IMR-90 (cell line): ENCODE results near the gene SCN8A. TPM values are rescaled to one million over a fixed set of nuclear protein-coding genes. Genes with fewer than 3 reads are reported as not detected.

Source experiments
- ATAC-seq: fragments of 200-7000 bp; cut with Tn5 transposase; 2 replicates; pipeline ENCODE4 v1.9.1; 2020; ENCODE audit warnings: low read depth, mild to moderate bottlenecking, moderate library complexity
- BruUV-seq: library from RNA; stranded (reverse); fragments of 400-500 nt; replicated peaks from 2 replicates; lab custom pipeline; 2021; lab: Mats Ljungman, UMichigan
- CTCF ChIA-PET: fragments of 300-600 bp; formaldehyde crosslinking; extraction: SDS; loops from one replicate; lab custom pipeline; 2021; ENCODE audit warnings: antibody characterized with exemption; lab: Yijun Ruan, JAX
- POLR2A ChIA-PET: fragments of 300-600 bp; sonication (Branson Sonifier 250); formaldehyde crosslinking; loops from one replicate; lab custom pipeline; 2022; ENCODE audit warnings: antibody characterized with exemption; ENCODE audit not compliant: unreplicated experiment; lab: Charles Lee
- DNase-seq: peaks from one replicate; pipeline ENCODE4 v3.0.0; 2013
- H2AFZ ChIP-seq: replicated peaks from 2 replicates; pipeline ENCODE3; 2013; ENCODE audit warnings: low read length, mild to moderate bottlenecking; ENCODE audit not compliant: poor library complexity
- H2AK5ac ChIP-seq: 2 replicates; pipeline ENCODE4 v1.6.1; 2013; ENCODE audit warnings: low read depth, low read length, inconsistent platforms
- H2AK9ac ChIP-seq: replicated peaks from 2 replicates; pipeline ENCODE3; 2013; ENCODE audit warnings: mild to moderate bottlenecking, low read depth, low read length, moderate library complexity; ENCODE audit not compliant: poor library complexity
- H2BK120ac ChIP-seq: 2 replicates; pipeline ENCODE4 v1.6.1; 2013; ENCODE audit warnings: low read depth, low read length, inconsistent platforms
- H2BK15ac ChIP-seq: 3 replicates; pipeline ENCODE4 v1.6.1; 2013; ENCODE audit warnings: low read depth, low read length, inconsistent platforms
- H2BK20ac ChIP-seq: 2 replicates; pipeline ENCODE4 v1.6.1; 2013; ENCODE audit warnings: low read depth, mild to moderate bottlenecking, inconsistent platforms, low read length, moderate library complexity
- H2BK5ac ChIP-seq: 2 replicates; pipeline ENCODE4 v1.6.1; 2013; ENCODE audit warnings: mild to moderate bottlenecking, low read depth, low read length, inconsistent platforms; ENCODE audit not compliant: poor library complexity, severe bottlenecking
- H3K14ac ChIP-seq: replicated peaks from 2 replicates; pipeline ENCODE4 v1.6.1; 2013; ENCODE audit warnings: low read depth, low read length, inconsistent platforms
- H3K18ac ChIP-seq: 2 replicates; pipeline ENCODE4 v1.6.1; 2013; ENCODE audit warnings: low read depth, low read length, control low read depth
- H3K23ac ChIP-seq: 2 replicates; pipeline ENCODE4 v1.6.1; 2013; ENCODE audit warnings: low read depth, low read length, inconsistent platforms
- H3K27ac ChIP-seq: 2 replicates; pipeline ENCODE4 v1.5.1; 2013; ENCODE audit warnings: mild to moderate bottlenecking, control low read depth, low read length; ENCODE audit not compliant: insufficient read depth
- H3K27me3 ChIP-seq: 2 replicates; pipeline ENCODE4 v1.6.1; 2013; ENCODE audit warnings: low read length; ENCODE audit not compliant: control insufficient read depth, insufficient read depth
- H3K36me3 ChIP-seq: 2 replicates; pipeline ENCODE4 v1.6.1; 2013; ENCODE audit warnings: low read length, mixed read lengths; ENCODE audit not compliant: control insufficient read depth, insufficient read depth
- H3K4ac ChIP-seq: 2 replicates; pipeline ENCODE4 v1.6.1; 2013; ENCODE audit warnings: low read depth, low read length, inconsistent platforms
- H3K4me1 ChIP-seq: 2 replicates; pipeline ENCODE4 v1.6.1; 2013; ENCODE audit warnings: low read length, mixed read lengths; ENCODE audit not compliant: control insufficient read depth, insufficient read depth
- H3K4me2 ChIP-seq: 2 replicates; pipeline ENCODE4 v1.6.1; 2013; ENCODE audit warnings: low read depth, mild to moderate bottlenecking, control low read depth, low read length, moderate library complexity
- H3K4me3 ChIP-seq: 2 replicates; pipeline ENCODE4 v1.5.1; 2013; ENCODE audit warnings: low read depth, mild to moderate bottlenecking, control low read depth, low read length, moderate library complexity; ENCODE audit not compliant: insufficient read depth
- H3K56ac ChIP-seq: 2 replicates; pipeline ENCODE4 v1.6.1; 2013; ENCODE audit warnings: low read length, inconsistent platforms; ENCODE audit not compliant: insufficient read depth; ENCODE audit errors: extremely low read depth
- H3K79me1 ChIP-seq, 2 experiments: 2 replicates each; pipeline ENCODE4 v1.6.1; 2013; ENCODE audit warnings: low read length in 2 of 2, inconsistent platforms in 1 of 2, low read depth in 1 of 2
- H3K9ac ChIP-seq: 2 replicates; pipeline ENCODE4 v1.6.1; 2013; ENCODE audit warnings: low read depth, low read length, control low read depth
- H3K9me1 ChIP-seq: 2 replicates; pipeline ENCODE4 v1.6.1; 2013; ENCODE audit warnings: low read length, inconsistent platforms; ENCODE audit not compliant: insufficient read depth
- H3K9me3 ChIP-seq: 2 replicates; pipeline ENCODE4 v1.6.1; 2013; ENCODE audit warnings: low read length; ENCODE audit not compliant: control insufficient read depth, insufficient read depth
- H4K20me1 ChIP-seq: 2 replicates; pipeline ENCODE4 v1.6.1; 2013; ENCODE audit warnings: low read length, inconsistent platforms; ENCODE audit not compliant: insufficient read depth
- H4K5ac ChIP-seq: 2 replicates; pipeline ENCODE4 v1.6.1; 2013; ENCODE audit warnings: mild to moderate bottlenecking, low read depth, low read length, control low read depth
- H4K8ac ChIP-seq, 2 experiments: 2 replicates each; pipeline ENCODE4 v1.6.1; 2013; ENCODE audit warnings: low read depth in 2 of 2, low read length in 2 of 2, control low read depth in 1 of 2, inconsistent platforms in 1 of 2
- H4K91ac ChIP-seq: 2 replicates; pipeline ENCODE4 v1.6.1; 2013; ENCODE audit warnings: low read depth, low read length, inconsistent platforms; ENCODE audit not compliant: insufficient read depth
- RFX5 ChIP-seq: IDR thresholded peaks from 2 replicates; pipeline ENCODE4 v1.8.0; 2012; ENCODE audit warnings: low read depth, mild to moderate bottlenecking, low read length, moderate library complexity
- WGBS, 2 experiments: methylation state at CpG; one replicate each; pipeline versions ENCODE4 v1.1.5 to v1.1.7; 2013; ENCODE audit warnings: missing lambda C conversion rate in 2 of 2; ENCODE audit not compliant: insufficient read length in 1 of 2; ENCODE audit errors: extremely low coverage in 2 of 2; 5-methylcytosine and 5-hydroxymethylcytosine counted together
- dilution Hi-C: fragments of 300-500 bp; cut with HindIII; formaldehyde crosslinking; loops from one replicate; pipeline ENCODE4 v1.14.3; 2018; ENCODE audit warnings: low sequenced_read_pairs; ENCODE audit not compliant: unreplicated experiment
- in situ Hi-C: fragments of 300-500 bp; cut with MboI; formaldehyde crosslinking; loops from 3 replicates; pipeline ENCODE4 v1.14.3; 2019; ENCODE audit warnings: low sequenced_read_pairs, inconsistent platforms, mixed read lengths
- intact Hi-C: fragments of 100-400 bp; cut with micrococcal nuclease; formaldehyde crosslinking; loops from 2 replicates; pipeline ENCODE4 v1.10.0; 2022
- polyA plus RNA-seq, 3 experiments: library from polyadenylated mRNA; depleted of rRNA; stranded (reverse); fragments of >200 nt; gene quantifications; 2 replicates each; pipeline ENCODE4 v1.2.3, GENCODE V29; 2012; ENCODE audit warnings: low replicate concordance in 1 of 3
- total RNA-seq: library from RNA; depleted of rRNA; stranded (reverse); fragments of >200 nt; gene quantifications from 2 replicates; pipeline ENCODE4 v1.2.3, GENCODE V29; 2012

The SCN8A gene
- total and polyA plus RNA-seq, 2 of the 4 experiments (the other 2 are of a cell fraction), result 6.9 to 19.7 TPM

DNA sequence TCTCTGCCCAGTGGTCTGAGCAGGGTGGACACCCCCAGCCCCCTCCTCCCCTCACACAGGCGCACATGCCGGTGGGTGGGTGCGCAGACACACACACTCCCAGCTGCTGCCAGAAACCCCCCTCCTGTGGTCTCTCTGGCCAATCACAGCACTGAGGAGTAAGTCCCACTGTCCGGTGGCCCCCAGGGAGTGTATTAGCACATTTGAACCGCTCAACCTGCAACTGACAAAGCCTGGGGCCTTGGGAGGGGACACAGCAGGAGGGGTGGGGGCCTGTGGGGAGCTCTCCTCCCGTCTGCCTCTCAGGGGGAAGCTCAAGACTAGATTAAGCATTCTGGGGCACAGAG lies 245.8 kb downstream of the SCN8A start:
- POLR2A ChIA-PET, result no interaction called here
- no peaks in the 10 kb centered on the region for H4K20me1 ChIP-seq
- H4K5ac ChIP-seq, result no peak overlapping the region
- H3K9me3 ChIP-seq, result no peaks in the 10 kb centered on the region
- no peak overlapping the region for H3K4ac ChIP-seq
- no peaks in the 10 kb centered on the region for H3K36me3 ChIP-seq
- no CpG with 5 or more reads among the region's 6 CpGs for WGBS, 2 experiments
- H3K4me1 ChIP-seq, result no peaks in the 10 kb centered on the region
- H4K8ac ChIP-seq, result no peak overlapping the region
- no peak overlapping the region for H2BK120ac ChIP-seq
- dilution Hi-C loops, result no loop called here
- BruUV-seq, result no TSS peak
- H3K56ac ChIP-seq, result no peak overlapping the region
- peaks cover 83% of the 10 kb centered on the region for H3K27me3 ChIP-seq
- H3K4me3 ChIP-seq, result no peak overlapping the region
- no peak overlapping the region for H2BK15ac ChIP-seq
- H3K9me1 ChIP-seq, result no peaks in the 10 kb centered on the region
- H2AK5ac ChIP-seq, result no peak overlapping the region
- TF ChIP-seq RFX5, result no peak
- CTCF ChIA-PET, result interaction anchor here (0.7 kb wide), 1 partner anchor 13 kb away, joined by 3 read pairs; no protein-coding TSS in a partner anchor
- H2BK20ac ChIP-seq, result no peak overlapping the region
- no peak overlapping the region for H2AK9ac ChIP-seq
- no peak overlapping the region for H3K18ac ChIP-seq
- H2AFZ ChIP-seq, result no peak overlapping the region
- no peak overlapping the region for H2BK5ac ChIP-seq
- H3K9ac ChIP-seq, result no peak overlapping the region
- DNase-seq, result no peak
- intact Hi-C loops, result no loop called here
- no peak for ATAC-seq
- H3K27ac ChIP-seq, result no peak overlapping the region
- no peak overlapping the region for H3K14ac ChIP-seq
- H3K4me2 ChIP-seq, result no peak overlapping the region
- H4K91ac ChIP-seq, result no peak overlapping the region
- no peak overlapping the region for H3K23ac ChIP-seq
- no peaks in the 10 kb centered on the region for H3K79me1 ChIP-seq
- in situ Hi-C loops, result no loop called here
